Right lung (tissue), 10 donors: ENCODE measurements around the gene ZNF333. TPM values are rescaled to one million over a fixed set of nuclear protein-coding genes. Genes with fewer than 3 reads are reported as not detected.

Experiments
- DNase-seq, 2 donors: peaks; one replicate each; pipeline ENCODE4 v3.0.0-alpha.2; 2013
- long read RNA-seq, 8 donors: transcript quantifications; one replicate each; lab custom pipeline, GENCODE V29; 2026
- polyA plus RNA-seq, 5 donors: library from polyadenylated mRNA; unstranded; fragments of 120-200 nt; gene quantifications; one replicate each; pipeline versions ENCODE4 v1.2.1 to v1.2.3, GENCODE V29; 2013; ENCODE audit warnings: inconsistent platforms in 1 of 5, low replicate concordance in 1 of 5; ENCODE audit not compliant: insufficient read length in 5 of 5, insufficient read depth in 1 of 5

The ZNF333 gene
- 10 to 100 TPM; 26.2 to 36.2 (median 33.1) TPM for polyA plus RNA-seq
- long read RNA-seq, donor 1, full-length matches to known transcripts: 9 of 9 reads
- long read RNA-seq, donor 1, partial matches to known transcripts: 0 of 9 reads
- long read RNA-seq, donor 1, other reads (novel, unspliced or antisense): 0 of 9 reads
- long read RNA-seq, donor 2, full-length matches to known transcripts: 3 of 3 reads
- long read RNA-seq, donor 2, partial matches to known transcripts: 0 of 3 reads
- long read RNA-seq, donor 2, other reads (novel, unspliced or antisense): 0 of 3 reads
- long read RNA-seq, donor 3, full-length matches to known transcripts: 7 of 7 reads
- long read RNA-seq, donor 3, partial matches to known transcripts: 0 of 7 reads
- long read RNA-seq, donor 3, other reads (novel, unspliced or antisense): 0 of 7 reads
- long read RNA-seq, donor 4, full-length matches to known transcripts: 4 of 4 reads
- long read RNA-seq, donor 4, partial matches to known transcripts: 0 of 4 reads
- long read RNA-seq, donor 4, other reads (novel, unspliced or antisense): 0 of 4 reads
- long read RNA-seq, donor 5, partial matches to known transcripts: 0 of 4 reads
- long read RNA-seq, donor 5, other reads (novel, unspliced or antisense): 0 of 4 reads
- long read RNA-seq, donor 6, partial matches to known transcripts: 0 of 5 reads
- long read RNA-seq, donor 6, other reads (novel, unspliced or antisense): 0 of 5 reads
- long read RNA-seq, donor 7, full-length matches to known transcripts: 8 of 8 reads
- long read RNA-seq, donor 7, partial matches to known transcripts: 0 of 8 reads
- long read RNA-seq, donor 7, other reads (novel, unspliced or antisense): 0 of 8 reads
- long read RNA-seq, donor 8, full-length matches to known transcripts: 3 of 3 reads
- long read RNA-seq, donor 8, partial matches to known transcripts: 0 of 3 reads
- long read RNA-seq, donor 8, other reads (novel, unspliced or antisense): 0 of 3 reads

- peak; percentile 86 to 87 for DNase-seq
Measured at GRCh38 chr19:14689598-14690503, at the start of gene ZNF333. ZNF333 (plus strand) TSS chr19:14690048; CDS start chr19:14693492, 3,444 bp downstream.

GRCh38 chr19:14648506-14648905 is 41.3 kb upstream of the ZNF333 start:
- no peak for DNase-seq

- no peak for DNase-seq
Measured at GRCh38 chr19:14649020-14649419, 40.8 kb upstream of the ZNF333 start.

- no peak for DNase-seq
Measured at GRCh38 chr19:14650161-14650560, 39.7 kb upstream of the ZNF333 start.

- DNase-seq: no peak
Measured at GRCh38 chr19:14654786-14655560, 34.9 kb upstream of the ZNF333 start.

- no peak for DNase-seq
Measured at GRCh38 chr19:14655726-14656125, 34.1 kb upstream of the ZNF333 start.

GRCh38 chr19:14659874-14660489 is 29.9 kb upstream of the ZNF333 start:
- DNase-seq: no peak

GRCh38 chr19:14661372-14661924 is 28.4 kb upstream of the ZNF333 start:
- DNase-seq: no peak

GRCh38 chr19:14669940-14670339 is 19.9 kb upstream of the ZNF333 start:
- DNase-seq: no peak

GRCh38 chr19:14670408-14670807 is 19.4 kb upstream of the ZNF333 start:
- no peak for DNase-seq

GRCh38 chr19:14672188-14672872 is 17.5 kb upstream of the ZNF333 start:
- no peak for DNase-seq

GRCh38 chr19:14673088-14673487 is 16.8 kb upstream of the ZNF333 start:
- DNase-seq: no peak

- no peak for DNase-seq
Measured at GRCh38 chr19:14674764-14675163, 15.1 kb upstream of the ZNF333 start, which contains the start of gene ADGRE3. ADGRE3 (minus strand) TSS chr19:14674844; CDS start chr19:14674770, 74 bp downstream.

GRCh38 chr19:14676762-14677161 is 13.1 kb upstream of the ZNF333 start:
- DNase-seq: no peak

- DNase-seq: no peak
Measured at GRCh38 chr19:14677464-14677863, 12.4 kb upstream of the ZNF333 start.

GRCh38 chr19:14678199-14678598 is 11.6 kb upstream of the ZNF333 start:
- no peak for DNase-seq

GRCh38 chr19:14682084-14682483 is 7.8 kb upstream of the ZNF333 start:
- DNase-seq: no peak

GRCh38 chr19:14683439-14683838 is 6.4 kb upstream of the ZNF333 start:
- DNase-seq: no peak

- no peak for DNase-seq
Measured at GRCh38 chr19:14686411-14686810, 3.4 kb upstream of the ZNF333 start.
